GM12878 (cell line): ENCODE data around the gene SBNO1. TPM values are rescaled to one million over a fixed set of nuclear protein-coding genes. Genes with fewer than 3 reads are reported as not detected.

Source experiments
- ATAC-seq: fragments of 200-7000 bp; cut with Tn5 transposase; 3 replicates; pipeline ENCODE4 v1.9.1; 2020; ENCODE audit warnings: mild to moderate bottlenecking, moderate library complexity
- BruUV-seq: library from RNA; stranded (reverse); fragments of 400-500 nt; replicated peaks from 2 replicates; lab custom pipeline; 2021; lab: Mats Ljungman, UMichigan
- CTCF ChIA-PET: fragments of 300-600 bp; sonication (Branson Sonifier 250); formaldehyde crosslinking; extraction: SDS; loops from one replicate; lab custom pipeline; 2021; ENCODE audit warnings: inconsistent platforms; lab: Yijun Ruan, JAX
- POLR2A ChIA-PET: fragments of 350-600 bp; formaldehyde crosslinking; extraction: SDS; loops from one replicate; lab custom pipeline; 2021; ENCODE audit warnings: inconsistent platforms; lab: Charles Lee
- RAD21 ChIA-PET: fragments of 300-600 bp; sonication (Branson Sonifier 250); formaldehyde crosslinking; loops from one replicate; lab custom pipeline; 2023; ENCODE audit warnings: antibody characterized with exemption; ENCODE audit not compliant: unreplicated experiment; lab: Charles Lee
- SMC1A ChIA-PET: fragments of 300-600 bp; sonication (Branson Sonifier 250); formaldehyde crosslinking; loops from one replicate; lab custom pipeline; 2023; ENCODE audit not compliant: unreplicated experiment, uncharacterized antibody; lab: Charles Lee
- DNase-seq: peaks from one replicate; pipeline ENCODE4 v3.0.0-alpha.2; 2011; ENCODE audit warnings: low read depth, low spot score
- FAIRE-seq: peaks from 3 replicates; lab custom pipeline; 2011; peaks lifted over from hg19 to GRCh38; lab: Jason Lieb, UNC
- H2AFZ ChIP-seq: 2 replicates; pipeline ENCODE4 v1.6.0; 2011; ENCODE audit warnings: low read depth, low read length, control low read depth; ENCODE audit not compliant: control insufficient read depth
- H3K27ac ChIP-seq: 2 replicates; pipeline ENCODE4 v1.5.1; 2011; ENCODE audit warnings: control low read depth; ENCODE audit not compliant: control insufficient read depth, insufficient read depth
- H3K27me3 ChIP-seq, 2 experiments: replicated peaks in 1 of 2; 2 replicates each; pipeline versions ENCODE4 v1.6.0 to v1.6.1; 2011; ENCODE audit warnings: low read length in 1 of 2; ENCODE audit not compliant: control insufficient read depth in 2 of 2, insufficient read depth in 2 of 2
- H3K36me3 ChIP-seq, 2 experiments: 2 replicates each; pipeline ENCODE4 v1.5.1; 2011; ENCODE audit warnings: low read length in 1 of 2; ENCODE audit not compliant: control insufficient read depth in 2 of 2, insufficient read depth in 2 of 2
- H3K4me1 ChIP-seq: 2 replicates; pipeline ENCODE4 v1.6.1; 2011; ENCODE audit warnings: mild to moderate bottlenecking, low read length, moderate library complexity, mixed read lengths; ENCODE audit not compliant: control insufficient read depth, insufficient read depth
- H3K4me2 ChIP-seq: 2 replicates; pipeline ENCODE4 v1.6.0; 2011; ENCODE audit warnings: control low read depth; ENCODE audit not compliant: control insufficient read depth, insufficient read depth
- H3K4me3 ChIP-seq: fragments of 200-600 bp; sonication (generic); 2 replicates; pipeline ENCODE4 v1.5.1; 2016
- H3K79me2 ChIP-seq: 2 replicates; pipeline ENCODE4 v1.6.0; 2011; ENCODE audit warnings: low read length; ENCODE audit not compliant: control insufficient read depth, insufficient read depth
- H3K9ac ChIP-seq: 2 replicates; pipeline ENCODE4 v1.8.0; 2011; ENCODE audit warnings: low read length, control low read depth, mixed read lengths; ENCODE audit not compliant: control insufficient read depth, insufficient read depth
- H3K9me3 ChIP-seq: replicated peaks from 3 replicates; pipeline ENCODE4 v1.5.1; 2011; ENCODE audit warnings: mild to moderate bottlenecking, low read length; ENCODE audit not compliant: control insufficient read depth, insufficient read depth
- H4K20me1 ChIP-seq: 2 replicates; pipeline ENCODE4 v1.6.0; 2011; ENCODE audit not compliant: control insufficient read depth, insufficient read depth
- EGR1 ChIP-seq, 2 experiments: IDR thresholded peaks; 1 replicate in 1 of 2; 2 replicates in 1 of 2; pipeline ENCODE4 v1.6.1; 2011 to 2012; ENCODE audit warnings: low read depth in 2 of 2, low read length in 2 of 2, borderline replicate concordance in 1 of 2, mild to moderate bottlenecking in 1 of 2, moderate library complexity in 1 of 2
- IKZF1 ChIP-seq: fragments of 450-650 bp; conservative IDR thresholded peaks from 2 replicates; pipeline ENCODE4 v1.6.1; 2017; ENCODE audit warnings: antibody characterized with exemption, mild to moderate bottlenecking
- MXI1 ChIP-seq: fragments of 150-350 bp; IDR thresholded peaks from 2 replicates; pipeline ENCODE4 v1.6.1; 2011; ENCODE audit warnings: low read depth, mild to moderate bottlenecking, inconsistent platforms, low read length, improper control_type of control experiment
- NFYB ChIP-seq: IDR thresholded peaks from 2 replicates; pipeline ENCODE4 v1.6.1; 2011; ENCODE audit warnings: low read depth, mild to moderate bottlenecking, low read length, improper control_type of control experiment, moderate library complexity; ENCODE audit not compliant: insufficient read depth
- NR2C2 ChIP-seq: IDR thresholded peaks from 2 replicates; pipeline ENCODE4 v1.6.1; 2011; ENCODE audit warnings: borderline replicate concordance, low read depth; ENCODE audit not compliant: control insufficient read depth, insufficient read length
- NR2F1 ChIP-seq: fragments of 450-650 bp; conservative IDR thresholded peaks from 2 replicates; pipeline ENCODE4 v1.6.1; 2017; ENCODE audit warnings: mild to moderate bottlenecking
- POLR2A ChIP-seq: IDR thresholded peaks from 2 replicates; pipeline ENCODE4 v1.6.1; 2011; ENCODE audit warnings: low read depth, mild to moderate bottlenecking, low read length
- RBBP5 ChIP-seq: fragments of 200-600 bp; sonication (generic); conservative IDR thresholded peaks from 2 replicates; pipeline ENCODE4 v1.6.1; 2016
- RUNX3 ChIP-seq: IDR thresholded peaks from 2 replicates; pipeline ENCODE4 v1.6.1; 2012; ENCODE audit warnings: low read length, inconsistent platforms
- WRNIP1 ChIP-seq: IDR thresholded peaks from 2 replicates; pipeline ENCODE4 v1.6.1; 2011; ENCODE audit warnings: low read depth, low read length, improper control_type of control experiment, borderline replicate concordance
- ZNF592 ChIP-seq: fragments of 450-650 bp; IDR thresholded peaks from 2 replicates; pipeline ENCODE4 v1.6.1; 2017; ENCODE audit warnings: mild to moderate bottlenecking, moderate library complexity
- WGBS: methylation state at CpG from one replicate; pipeline ENCODE4 v1.1.6; 2016; ENCODE audit warnings: low lambda C conversion rate; ENCODE audit not compliant: insufficient replicate concordance, insufficient coverage; ENCODE audit errors: missing lambda C conversion rate; 5-methylcytosine and 5-hydroxymethylcytosine counted together
- in situ Hi-C: fragments of 300-500 bp; cut with MboI; formaldehyde crosslinking; loops from 9 replicates; pipeline ENCODE4 v1.14.3; 2018; ENCODE audit warnings: mixed read lengths
- intact Hi-C: fragments of 100-400 bp; cut with micrococcal nuclease; formaldehyde crosslinking; loops from one replicate; pipeline ENCODE4 v1.14.2; 2022; ENCODE audit not compliant: unreplicated experiment
- polyA plus RNA-seq, 11 experiments: library from polyadenylated mRNA; depleted of rRNA in 4 of 11; unstranded in 6 of 11; stranded (reverse) in 5 of 11; fragments of >200 nt; fragmentation: Nextera tagmentation in 4 of 11; fragmentation: Illumina TruSeq in 1 of 11; extraction: Ambion mirVana in 4 of 11; extraction: Trizol in 1 of 11; gene quantifications; 1 replicate in 1 of 11; 2 replicates in 10 of 11; pipeline versions ENCODE4 v1.2.1 to v1.2.3, GENCODE V29; 2011 to 2016; ENCODE audit warnings: inconsistent platforms in 2 of 11, missing spikeins in 2 of 11, low read depth in 1 of 11
- total RNA-seq, 4 experiments: library from RNA; depleted of rRNA in 3 of 4; stranded (reverse); fragments of >200 nt in 3 of 4; fragmentation: Illumina TruSeq in 1 of 4; extraction: Trizol in 1 of 4; gene quantifications; 2 replicates each; pipeline versions ENCODE4 v1.2.1 to v1.2.3, GENCODE V29; 2013 to 2021
- TF ChIP-seq, protein P1 (sequence below): IDR thresholded peaks from 2 replicates; pipeline ENCODE4 v1.6.1; 2012; ENCODE audit warnings: low read depth, low read length, improper control_type of control experiment
- TF ChIP-seq, protein P2 (sequence below): IDR thresholded peaks from 2 replicates; pipeline ENCODE4 v1.6.1; 2012; ENCODE audit warnings: low read length, inconsistent platforms
- TF ChIP-seq, protein P3 (sequence below): fragments of 450-650 bp; IDR thresholded peaks from 2 replicates; pipeline ENCODE4 v1.6.1; 2018; ENCODE audit warnings: mild to moderate bottlenecking, low read depth, moderate library complexity; ENCODE audit not compliant: partially characterized antibody

Gene SBNO1
- total and polyA plus RNA-seq, 10 of the 15 experiments (the other 5 are each of a cell fraction or from before 2014, with no cell fraction given): 7.5 to 39.7 (median 20.9) TPM

DNA sequence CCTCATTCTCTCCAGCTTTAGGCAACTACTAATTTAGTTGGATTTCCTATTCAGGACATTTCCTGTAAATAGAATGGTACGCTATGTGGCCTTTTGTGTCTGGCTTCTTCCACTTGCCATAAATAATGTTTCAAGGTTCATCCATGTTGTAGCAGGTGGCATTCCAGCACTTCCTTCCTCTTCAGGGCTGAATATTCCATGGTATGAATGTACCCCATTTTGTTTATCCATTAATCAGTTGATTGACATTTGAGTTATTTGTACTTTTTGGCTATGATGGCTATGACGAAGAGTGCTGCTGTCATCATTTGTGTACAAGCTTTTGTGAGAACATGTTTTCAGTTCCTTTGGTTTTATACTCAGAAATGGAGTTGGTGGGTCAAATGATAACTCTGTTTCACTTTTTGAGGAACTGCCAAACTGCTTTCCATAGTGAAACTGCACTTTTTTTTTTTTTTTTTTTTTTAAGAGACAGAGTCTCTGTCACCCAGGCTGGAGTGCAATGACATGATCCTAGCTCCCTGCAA, 86.5 kb downstream of the SBNO1 start:
- RAD21 ChIA-PET: interaction anchor here (0.7 to 1.3 kb wide), 6 partner anchors 45 to 1703 kb away, joined by 3 to 6 read pairs (median 4); partner anchors contain the start of genes MPHOSPH9 and MTRFR
- no peaks in the 10 kb centered on the region for H3K27me3 ChIP-seq
- H2AFZ ChIP-seq: peak overlapping the region; percentile 67
- no peak overlapping the region for H3K9ac ChIP-seq
- CTCF ChIA-PET: interaction anchor here (0.6 to 1.2 kb wide), 3 partner anchors 40 to 103 kb away, joined by 3 to 4 read pairs (median 4); no protein-coding TSS in a partner anchor
- ATAC-seq (peak; percentile 94), DNase-seq (peak; percentile 79), FAIRE-seq (peak; percentile 85)
- POLR2A ChIA-PET: interaction anchor here (0.6 to 0.7 kb wide), 6 partner anchors 69 to 778 kb away, joined by 3 to 9 read pairs (median 4); partner anchors contain the start of gene ZCCHC8
- H3K36me3 ChIP-seq: no peaks in the 10 kb centered on the region
- peak overlapping the region; percentile 20; the same call in 1 of the 2 replicates for H3K4me3 ChIP-seq
- H3K79me2 ChIP-seq: no peaks in the 10 kb centered on the region
- BruUV-seq: no TSS peak
- SMC1A ChIA-PET: interaction anchor here (0.6 to 1.6 kb wide), 7 partner anchors 15 to 310 kb away, joined by 3 to 6 read pairs (median 4); no protein-coding TSS in a partner anchor
- H3K27ac ChIP-seq: peak overlapping the region; percentile 30; the same call in 1 of the 2 replicates
- no peaks in the 10 kb centered on the region for H3K9me3 ChIP-seq
- H4K20me1 ChIP-seq: no peaks in the 10 kb centered on the region
- 29% methylated on average over 2 of the region's 2 CpGs for WGBS
- intact Hi-C loops (no loop called here), in situ Hi-C loops (no loop called here)
- peaks cover 4% of the 10 kb centered on the region; the same call in 1 of the 2 replicates for H3K4me1 ChIP-seq
- peak overlapping the region; percentile 65 for H3K4me2 ChIP-seq
- TF ChIP-seq POLR2A (no peak), IKZF1 (peak; percentile 65), RUNX3 (peak; percentile 93), ZNF592 (no peak), WRNIP1 (no peak), NR2C2 (no peak), NR2F1 (0 out of 2 replicates have a peak, but pooled peaks have one; percentile 16), MXI1 (no peak), RBBP5 (no peak), EGR1 (IDR thresholded peaks at IDR 0.05; ENCODE audit: borderline replicate concordance in 1 of 2, low read depth in 2 of 2, low read length in 2 of 2) (no peak), NFYB (no peak)
- TF ChIP-seq, protein P1, sequence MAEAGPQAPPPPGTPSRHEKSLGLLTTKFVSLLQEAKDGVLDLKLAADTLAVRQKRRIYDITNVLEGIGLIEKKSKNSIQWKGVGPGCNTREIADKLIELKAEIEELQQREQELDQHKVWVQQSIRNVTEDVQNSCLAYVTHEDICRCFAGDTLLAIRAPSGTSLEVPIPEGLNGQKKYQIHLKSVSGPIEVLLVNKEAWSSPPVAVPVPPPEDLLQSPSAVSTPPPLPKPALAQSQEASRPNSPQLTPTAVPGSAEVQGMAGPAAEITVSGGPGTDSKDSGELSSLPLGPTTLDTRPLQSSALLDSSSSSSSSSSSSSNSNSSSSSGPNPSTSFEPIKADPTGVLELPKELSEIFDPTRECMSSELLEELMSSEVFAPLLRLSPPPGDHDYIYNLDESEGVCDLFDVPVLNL: no peak
- TF ChIP-seq, protein P2, sequence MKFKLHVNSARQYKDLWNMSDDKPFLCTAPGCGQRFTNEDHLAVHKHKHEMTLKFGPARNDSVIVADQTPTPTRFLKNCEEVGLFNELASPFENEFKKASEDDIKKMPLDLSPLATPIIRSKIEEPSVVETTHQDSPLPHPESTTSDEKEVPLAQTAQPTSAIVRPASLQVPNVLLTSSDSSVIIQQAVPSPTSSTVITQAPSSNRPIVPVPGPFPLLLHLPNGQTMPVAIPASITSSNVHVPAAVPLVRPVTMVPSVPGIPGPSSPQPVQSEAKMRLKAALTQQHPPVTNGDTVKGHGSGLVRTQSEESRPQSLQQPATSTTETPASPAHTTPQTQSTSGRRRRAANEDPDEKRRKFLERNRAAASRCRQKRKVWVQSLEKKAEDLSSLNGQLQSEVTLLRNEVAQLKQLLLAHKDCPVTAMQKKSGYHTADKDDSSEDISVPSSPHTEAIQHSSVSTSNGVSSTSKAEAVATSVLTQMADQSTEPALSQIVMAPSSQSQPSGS: no peak; the same call in 1 of the 2 replicates
- TF ChIP-seq, protein P3, sequence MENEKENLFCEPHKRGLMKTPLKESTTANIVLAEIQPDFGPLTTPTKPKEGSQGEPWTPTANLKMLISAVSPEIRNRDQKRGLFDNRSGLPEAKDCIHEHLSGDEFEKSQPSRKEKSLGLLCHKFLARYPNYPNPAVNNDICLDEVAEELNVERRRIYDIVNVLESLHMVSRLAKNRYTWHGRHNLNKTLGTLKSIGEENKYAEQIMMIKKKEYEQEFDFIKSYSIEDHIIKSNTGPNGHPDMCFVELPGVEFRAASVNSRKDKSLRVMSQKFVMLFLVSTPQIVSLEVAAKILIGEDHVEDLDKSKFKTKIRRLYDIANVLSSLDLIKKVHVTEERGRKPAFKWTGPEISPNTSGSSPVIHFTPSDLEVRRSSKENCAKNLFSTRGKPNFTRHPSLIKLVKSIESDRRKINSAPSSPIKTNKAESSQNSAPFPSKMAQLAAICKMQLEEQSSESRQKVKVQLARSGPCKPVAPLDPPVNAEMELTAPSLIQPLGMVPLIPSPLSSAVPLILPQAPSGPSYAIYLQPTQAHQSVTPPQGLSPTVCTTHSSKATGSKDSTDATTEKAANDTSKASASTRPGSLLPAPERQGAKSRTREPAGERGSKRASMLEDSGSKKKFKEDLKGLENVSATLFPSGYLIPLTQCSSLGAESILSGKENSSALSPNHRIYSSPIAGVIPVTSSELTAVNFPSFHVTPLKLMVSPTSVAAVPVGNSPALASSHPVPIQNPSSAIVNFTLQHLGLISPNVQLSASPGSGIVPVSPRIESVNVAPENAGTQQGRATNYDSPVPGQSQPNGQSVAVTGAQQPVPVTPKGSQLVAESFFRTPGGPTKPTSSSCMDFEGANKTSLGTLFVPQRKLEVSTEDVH: peak; percentile 46
